HepG2 (cell line): ENCODE data around the gene MEGF6. TPM values are rescaled to one million over a fixed set of nuclear protein-coding genes. Genes with fewer than 3 reads are reported as not detected.

Experiments used
- ATAC-seq: fragments of 200-7000 bp; cut with Tn5 transposase; 3 replicates; pipeline ENCODE4 v1.9.1; 2020; ENCODE audit warnings: mild to moderate bottlenecking, moderate library complexity
- BruUV-seq: library from RNA; stranded (reverse); fragments of 400-500 nt; replicated peaks from 2 replicates; lab custom pipeline; 2021; lab: Mats Ljungman, UMichigan
- CTCF ChIA-PET: fragments of 300-600 bp; formaldehyde crosslinking; extraction: SDS; loops from one replicate; lab custom pipeline; 2021; ENCODE audit warnings: low total read pairs, inconsistent platforms, low intra/inter-chr PET ratio; lab: Yijun Ruan, JAX
- POLR2A ChIA-PET: fragments of 350-600 bp; sonication (Branson Sonifier 250); formaldehyde crosslinking; loops from one replicate; lab custom pipeline; 2020; ENCODE audit warnings: antibody characterized with exemption, inconsistent platforms; lab: Yijun Ruan, JAX
- DNase-seq: peaks from one replicate; pipeline ENCODE4 v3.0.0-alpha.2; 2015; ENCODE audit warnings: low spot score
- FAIRE-seq: peaks from 3 replicates; lab custom pipeline; 2011; peaks lifted over from hg19 to GRCh38; lab: Jason Lieb, UNC
- H2AFZ ChIP-seq: one replicate; pipeline ENCODE4 v1.6.1; 2011; ENCODE audit warnings: low read length, inconsistent platforms
- H3K27ac ChIP-seq: fragments of 300-600 bp; 3 replicates; pipeline ENCODE4 v1.8.0; 2011; ENCODE audit warnings: mixed run types, mild to moderate bottlenecking, mixed read lengths, low read length, inconsistent platforms; ENCODE audit not compliant: insufficient read depth; ENCODE audit errors: extremely low read length
- H3K27me3 ChIP-seq, 2 experiments: fragments of 200-600 bp in 1 of 2; 2 replicates in 1 of 2; 3 replicates in 1 of 2; pipeline versions ENCODE4 v1.6.0 to v1.8.0; 2011; ENCODE audit warnings: low read length in 2 of 2, mild to moderate bottlenecking in 2 of 2, moderate library complexity in 2 of 2, inconsistent platforms in 1 of 2; ENCODE audit not compliant: insufficient read depth in 2 of 2, control insufficient read depth in 1 of 2
- H3K36me3 ChIP-seq, 2 experiments: fragments of 200-600 bp in 1 of 2; replicated peaks in 1 of 2; 2 replicates in 1 of 2; 3 replicates in 1 of 2; pipeline versions ENCODE4 v1.5.1 to v1.8.0; 2011; ENCODE audit warnings: low read length in 2 of 2, inconsistent platforms in 1 of 2; ENCODE audit not compliant: insufficient read depth in 2 of 2, control insufficient read depth in 1 of 2
- H3K4me1 ChIP-seq: 2 replicates; pipeline ENCODE4 v1.5.1; 2012; ENCODE audit warnings: low read length, inconsistent platforms; ENCODE audit not compliant: insufficient read depth
- H3K4me2 ChIP-seq: 2 replicates; pipeline ENCODE4 v1.6.0; 2011; ENCODE audit warnings: low read depth, low read length, inconsistent platforms
- H3K4me3 ChIP-seq, 3 experiments: fragments of 200-600 bp in 1 of 3; sonication (generic), shearing (Covaris generic) in 1 of 3; replicated peaks in 1 of 3; 2 replicates each; pipeline ENCODE4 v1.5.1; 2011 to 2016; ENCODE audit warnings: low read length in 3 of 3, inconsistent platforms in 2 of 3, low read depth in 2 of 3, mild to moderate bottlenecking in 2 of 3, control low read depth in 1 of 3, mixed read lengths in 1 of 3; ENCODE audit not compliant: insufficient read depth in 1 of 3
- H3K79me2 ChIP-seq: one replicate; pipeline ENCODE4 v1.6.1; 2011; ENCODE audit warnings: low read length, inconsistent platforms; ENCODE audit not compliant: insufficient read depth
- H3K9ac ChIP-seq: 2 replicates; pipeline ENCODE4 v1.6.0; 2011; ENCODE audit warnings: mild to moderate bottlenecking, low read depth, low read length, inconsistent platforms; ENCODE audit not compliant: insufficient read depth
- H3K9me3 ChIP-seq: 2 replicates; pipeline ENCODE4 v1.5.1; 2012; ENCODE audit warnings: mild to moderate bottlenecking, low read length
- H4K20me1 ChIP-seq: 2 replicates; pipeline ENCODE4 v1.6.0; 2011; ENCODE audit warnings: inconsistent platforms, mild to moderate bottlenecking, low read length, moderate library complexity; ENCODE audit not compliant: insufficient read depth
- AGO2 ChIP-seq: fragments of 200-400 bp; formaldehyde crosslinking; optimal IDR thresholded peaks from 2 replicates; pipeline ENCODE3; 2017; ENCODE audit warnings: mild to moderate bottlenecking, low read depth, low read length, moderate library complexity
- AHR ChIP-seq: IDR thresholded peaks from 2 replicates; pipeline ENCODE4 v1.6.1; 2018; ENCODE audit warnings: missing genetic modification reagents, missing compliant biosample characterization
- KDM2A ChIP-seq: sonication (generic); formaldehyde crosslinking; IDR thresholded peaks from 2 replicates; pipeline ENCODE4 v1.4.0; 2020; ENCODE audit warnings: low read depth, missing genetic modification reagents, borderline replicate concordance
- MAX ChIP-seq: IDR thresholded peaks from 2 replicates; pipeline ENCODE4 v1.6.1; 2012; ENCODE audit warnings: inconsistent platforms
- PCBP1 ChIP-seq: fragments of 200-400 bp; formaldehyde crosslinking; IDR thresholded peaks from 2 replicates; pipeline ENCODE4 v1.6.1; 2017; ENCODE audit warnings: mild to moderate bottlenecking, low read depth, low read length, borderline replicate concordance
- RAD21 ChIP-seq: fragments of 450-650 bp; formaldehyde crosslinking; IDR thresholded peaks from 2 replicates; pipeline ENCODE4 v1.5.0; 2020; ENCODE audit warnings: mild to moderate bottlenecking
- RBFOX2 ChIP-seq: fragments of 200-400 bp; formaldehyde crosslinking; IDR thresholded peaks from 2 replicates; pipeline ENCODE4 v1.6.1; 2017; ENCODE audit warnings: low read depth, mild to moderate bottlenecking, low read length
- RFX1 ChIP-seq: fragments of 450-650 bp; IDR thresholded peaks from 2 replicates; pipeline ENCODE4 v1.6.1; 2017
- ZBTB7A ChIP-seq: sonication (generic); formaldehyde crosslinking; IDR thresholded peaks from 2 replicates; pipeline ENCODE4 v1.8.0; 2022; ENCODE audit warnings: mild to moderate bottlenecking, missing genetic modification reagents
- ZNF30 ChIP-seq: sonication (generic); formaldehyde crosslinking; IDR thresholded peaks from 2 replicates; pipeline ENCODE4 v1.5.0; 2020; ENCODE audit warnings: mild to moderate bottlenecking, missing genetic modification reagents
- ZNF547 ChIP-seq: sonication (generic); formaldehyde crosslinking; IDR thresholded peaks from 2 replicates; pipeline ENCODE4 v1.5.1; 2020; ENCODE audit warnings: mild to moderate bottlenecking, missing genetic modification reagents
- ZNF891 ChIP-seq: sonication (generic); formaldehyde crosslinking; IDR thresholded peaks from 2 replicates; pipeline ENCODE4 v1.5.0; 2020; ENCODE audit warnings: mild to moderate bottlenecking, missing genetic modification reagents
- WGBS: methylation state at CpG from one replicate; pipeline ENCODE4 v1.1.6; 2017; ENCODE audit warnings: low lambda C conversion rate; 5-methylcytosine and 5-hydroxymethylcytosine counted together
- in situ Hi-C: cut with HindIII; loops from 2 replicates; pipeline ENCODE4 v1.10.0; 2017; ENCODE audit warnings: low pct_unique_long_range_greater_than_20kb; ENCODE audit not compliant: extremely low pct_ligation_motif_present
- intact Hi-C: fragments of 100-400 bp; cut with micrococcal nuclease; formaldehyde crosslinking; loops from one replicate; pipeline ENCODE4 v1.10.0; 2022; ENCODE audit not compliant: unreplicated experiment
- polyA plus RNA-seq, 8 experiments: library from polyadenylated mRNA; depleted of rRNA in 3 of 8; stranded (reverse) in 7 of 8; unstranded in 1 of 8; fragments of >200 nt; fragmentation: Illumina TruSeq in 4 of 8; extraction: Trizol in 4 of 8; gene quantifications; 2 replicates each; pipeline versions ENCODE4 v1.2.1 to v1.2.3, GENCODE V29; 2011 to 2016; ENCODE audit warnings: low read depth in 4 of 8, missing spikeins in 1 of 8, mixed read lengths in 1 of 8; ENCODE audit not compliant: insufficient read depth in 1 of 8
- total RNA-seq, 5 experiments: library from RNA; depleted of rRNA; stranded (reverse); fragments of >200 nt; fragmentation: Illumina TruSeq; extraction: Trizol; gene quantifications; 2 replicates each; pipeline ENCODE4 v1.2.3, GENCODE V29; 2016; ENCODE audit warnings: low read depth in 1 of 5
- TF ChIP-seq, protein P1 (sequence below): sonication (generic); formaldehyde crosslinking; IDR thresholded peaks from 2 replicates; pipeline ENCODE4 v1.4.0; 2020; ENCODE audit warnings: missing genetic modification reagents
- TF ChIP-seq, protein P2 (sequence below): sonication (generic); formaldehyde crosslinking; IDR thresholded peaks from 2 replicates; pipeline ENCODE4 v1.5.0; 2020; ENCODE audit warnings: missing genetic modification reagents
- TF ChIP-seq, protein P3 (sequence below): sonication (generic); formaldehyde crosslinking; IDR thresholded peaks from 2 replicates; pipeline ENCODE4 v1.4.0; 2020; ENCODE audit warnings: mild to moderate bottlenecking, missing genetic modification reagents
- TF ChIP-seq, protein P4 (sequence below): sonication (generic); formaldehyde crosslinking; IDR thresholded peaks from 2 replicates; pipeline ENCODE4 v1.5.0; 2020; ENCODE audit warnings: mild to moderate bottlenecking, missing genetic modification reagents, moderate library complexity

The MEGF6 gene
- total and polyA plus RNA-seq, 2 of the 13 experiments (the other 11 are each of a cell fraction or from before 2014, with no cell fraction given) = 1.9 TPM

DNA sequence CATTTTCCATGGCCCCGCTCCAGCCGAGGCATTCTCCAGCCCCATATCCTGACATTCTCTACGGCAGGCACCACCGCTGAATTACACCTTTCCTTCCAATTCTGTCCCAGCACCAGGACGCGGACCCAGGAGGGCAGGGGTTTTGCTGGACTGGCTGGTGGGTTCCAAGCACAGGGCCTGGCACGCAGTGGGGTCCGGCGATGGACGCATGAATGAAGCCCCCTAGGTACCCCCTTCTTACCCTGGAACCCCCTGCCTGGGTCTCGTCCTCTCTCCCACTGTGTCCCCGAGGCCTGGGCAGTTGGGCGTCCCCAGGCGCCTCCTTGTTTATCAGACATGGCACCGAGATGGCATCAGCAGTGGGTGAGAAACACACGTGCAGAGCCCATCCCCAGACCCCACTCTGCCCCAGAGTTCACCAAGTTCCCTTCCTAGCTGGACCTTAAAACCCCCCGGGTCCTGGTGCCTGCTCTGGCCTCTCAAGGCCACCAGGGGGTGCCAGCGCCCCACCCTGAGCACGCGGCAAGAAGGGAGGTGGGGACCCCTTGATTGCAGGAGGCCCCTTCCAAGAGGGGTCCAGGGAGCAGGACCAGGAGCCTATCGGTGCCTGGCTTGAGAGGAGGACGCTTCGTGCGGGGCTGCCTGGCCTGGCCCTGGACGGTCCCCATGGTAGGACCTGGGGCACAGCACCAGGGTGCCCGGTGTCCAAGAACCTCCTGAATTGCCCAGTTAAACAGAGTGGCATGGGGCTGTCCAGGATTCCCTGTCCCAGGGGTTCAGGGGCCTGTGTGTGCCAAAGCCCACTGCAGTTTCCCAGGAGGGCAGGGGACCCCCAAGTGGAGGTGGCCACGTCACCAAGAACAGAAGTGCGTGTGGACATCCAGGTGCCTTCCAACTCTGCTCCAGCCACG is 46.1 kb downstream of the MEGF6 start:
- intact Hi-C loops = loop anchor here (1.0 to 2.0 kb wide), 2 partner anchors 50 to 54 kb away; no protein-coding TSS in a partner anchor
- ChIA-PET CTCF (interaction anchor here (0.8 to 2.7 kb wide), 4 partner anchors 51 to 56 kb away, joined by 3 to 32 read pairs (median 8); no protein-coding TSS in a partner anchor), POLR2A (interaction anchor here (1.0 kb wide), 1 partner anchor 94 kb away, joined by 3 read pairs; no protein-coding TSS in a partner anchor)
- H3K27me3 ChIP-seq = peaks cover 2 to 34% of the 10 kb centered on the region in 2 experiments; a peak in 3 of 5 replicates
- H4K20me1 ChIP-seq = peaks cover 7% of the 10 kb centered on the region; the same call in 1 of the 2 replicates
- WGBS = 40% methylated on average over 24 of the region's 29 CpGs
- H3K9ac ChIP-seq = no peak overlapping the region
- no peak overlapping the region for H3K27ac ChIP-seq
- no peak overlapping the region for H3K4me2 ChIP-seq
- no peak overlapping the region for H2AFZ ChIP-seq
- H3K4me3 ChIP-seq = no peak overlapping the region
- BruUV-seq = no TSS peak
- in situ Hi-C loops = loop anchor here (5.0 kb wide), 1 partner anchor 57 kb away; no protein-coding TSS in a partner anchor
- ATAC-seq (peak; percentile 41), FAIRE-seq (no peak), DNase-seq (no peak)
- H3K36me3 ChIP-seq = no peaks in the 10 kb centered on the region
- H3K9me3 ChIP-seq = no peaks in the 10 kb centered on the region
- H3K4me1 ChIP-seq = peaks cover 12% of the 10 kb centered on the region; the same call in 1 of the 2 replicates
- H3K79me2 ChIP-seq = no peaks in the 10 kb centered on the region
- TF ChIP-seq, protein P1, sequence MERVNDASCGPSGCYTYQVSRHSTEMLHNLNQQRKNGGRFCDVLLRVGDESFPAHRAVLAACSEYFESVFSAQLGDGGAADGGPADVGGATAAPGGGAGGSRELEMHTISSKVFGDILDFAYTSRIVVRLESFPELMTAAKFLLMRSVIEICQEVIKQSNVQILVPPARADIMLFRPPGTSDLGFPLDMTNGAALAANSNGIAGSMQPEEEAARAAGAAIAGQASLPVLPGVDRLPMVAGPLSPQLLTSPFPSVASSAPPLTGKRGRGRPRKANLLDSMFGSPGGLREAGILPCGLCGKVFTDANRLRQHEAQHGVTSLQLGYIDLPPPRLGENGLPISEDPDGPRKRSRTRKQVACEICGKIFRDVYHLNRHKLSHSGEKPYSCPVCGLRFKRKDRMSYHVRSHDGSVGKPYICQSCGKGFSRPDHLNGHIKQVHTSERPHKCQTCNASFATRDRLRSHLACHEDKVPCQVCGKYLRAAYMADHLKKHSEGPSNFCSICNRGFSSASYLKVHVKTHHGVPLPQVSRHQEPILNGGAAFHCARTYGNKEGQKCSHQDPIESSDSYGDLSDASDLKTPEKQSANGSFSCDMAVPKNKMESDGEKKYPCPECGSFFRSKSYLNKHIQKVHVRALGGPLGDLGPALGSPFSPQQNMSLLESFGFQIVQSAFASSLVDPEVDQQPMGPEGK (CRISPR knock-in tag) = 0 out of 2 replicates have a peak, but pooled peaks have one; percentile 26
- no peak for TF ChIP-seq ZNF30 (CRISPR knock-in tag)
- 0 out of 2 replicates have a peak, but pooled peaks have one; percentile 19 for TF ChIP-seq AHR (CRISPR knock-in tag)
- TF ChIP-seq ZBTB7A = 0 out of 2 replicates have a peak, but pooled peaks have one; percentile 57
- TF ChIP-seq RBFOX2 = peak; percentile 46; the same call in 1 of the 2 replicates
- TF ChIP-seq, protein P2, sequence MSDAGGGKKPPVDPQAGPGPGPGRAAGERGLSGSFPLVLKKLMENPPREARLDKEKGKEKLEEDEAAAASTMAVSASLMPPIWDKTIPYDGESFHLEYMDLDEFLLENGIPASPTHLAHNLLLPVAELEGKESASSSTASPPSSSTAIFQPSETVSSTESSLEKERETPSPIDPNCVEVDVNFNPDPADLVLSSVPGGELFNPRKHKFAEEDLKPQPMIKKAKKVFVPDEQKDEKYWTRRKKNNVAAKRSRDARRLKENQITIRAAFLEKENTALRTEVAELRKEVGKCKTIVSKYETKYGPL = no peak
- 0 out of 2 replicates have a peak, but pooled peaks have one; percentile 48 for TF ChIP-seq ZNF891 (CRISPR knock-in tag)
- TF ChIP-seq PCBP1 = 0 out of 2 replicates have a peak, but pooled peaks have one; percentile 20
- peak; percentile 22; the same call in 1 of the 2 replicates for TF ChIP-seq MAX
- TF ChIP-seq, protein P3, sequence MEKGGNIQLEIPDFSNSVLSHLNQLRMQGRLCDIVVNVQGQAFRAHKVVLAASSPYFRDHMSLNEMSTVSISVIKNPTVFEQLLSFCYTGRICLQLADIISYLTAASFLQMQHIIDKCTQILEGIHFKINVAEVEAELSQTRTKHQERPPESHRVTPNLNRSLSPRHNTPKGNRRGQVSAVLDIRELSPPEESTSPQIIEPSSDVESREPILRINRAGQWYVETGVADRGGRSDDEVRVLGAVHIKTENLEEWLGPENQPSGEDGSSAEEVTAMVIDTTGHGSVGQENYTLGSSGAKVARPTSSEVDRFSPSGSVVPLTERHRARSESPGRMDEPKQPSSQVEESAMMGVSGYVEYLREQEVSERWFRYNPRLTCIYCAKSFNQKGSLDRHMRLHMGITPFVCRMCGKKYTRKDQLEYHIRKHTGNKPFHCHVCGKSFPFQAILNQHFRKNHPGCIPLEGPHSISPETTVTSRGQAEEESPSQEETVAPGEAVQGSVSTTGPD (CRISPR knock-in tag) = no peak
- TF ChIP-seq, protein P4, sequence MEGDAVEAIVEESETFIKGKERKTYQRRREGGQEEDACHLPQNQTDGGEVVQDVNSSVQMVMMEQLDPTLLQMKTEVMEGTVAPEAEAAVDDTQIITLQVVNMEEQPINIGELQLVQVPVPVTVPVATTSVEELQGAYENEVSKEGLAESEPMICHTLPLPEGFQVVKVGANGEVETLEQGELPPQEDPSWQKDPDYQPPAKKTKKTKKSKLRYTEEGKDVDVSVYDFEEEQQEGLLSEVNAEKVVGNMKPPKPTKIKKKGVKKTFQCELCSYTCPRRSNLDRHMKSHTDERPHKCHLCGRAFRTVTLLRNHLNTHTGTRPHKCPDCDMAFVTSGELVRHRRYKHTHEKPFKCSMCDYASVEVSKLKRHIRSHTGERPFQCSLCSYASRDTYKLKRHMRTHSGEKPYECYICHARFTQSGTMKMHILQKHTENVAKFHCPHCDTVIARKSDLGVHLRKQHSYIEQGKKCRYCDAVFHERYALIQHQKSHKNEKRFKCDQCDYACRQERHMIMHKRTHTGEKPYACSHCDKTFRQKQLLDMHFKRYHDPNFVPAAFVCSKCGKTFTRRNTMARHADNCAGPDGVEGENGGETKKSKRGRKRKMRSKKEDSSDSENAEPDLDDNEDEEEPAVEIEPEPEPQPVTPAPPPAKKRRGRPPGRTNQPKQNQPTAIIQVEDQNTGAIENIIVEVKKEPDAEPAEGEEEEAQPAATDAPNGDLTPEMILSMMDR (CRISPR knock-in tag) = peak; percentile 95
- TF ChIP-seq ZNF547 (CRISPR knock-in tag) = no peak
- peak; percentile 66 for TF ChIP-seq AGO2
- peak; percentile 90 for TF ChIP-seq RAD21
- peak; percentile 28; the same call in 1 of the 2 replicates for TF ChIP-seq KDM2A (CRISPR knock-in tag)
- no peak for TF ChIP-seq RFX1
